Heart left ventricle (tissue), 16 donors: ENCODE data around the gene SCRT2. TPM values are rescaled to one million over a fixed set of nuclear protein-coding genes. Genes with fewer than 3 reads are reported as not detected.

Source experiments
- ATAC-seq, 4 donors: fragments of 200-7000 bp; cut with Tn5 transposase; one replicate each; pipeline ENCODE4 v1.9.1; 2020 to 2022; ENCODE audit warnings: moderate library complexity in 4 of 4, mild to moderate bottlenecking in 3 of 4, moderate number of reproducible peaks in 1 of 4
- DNase-seq, 5 donors: peaks; one replicate each; pipeline ENCODE4 v3.0.0-alpha.2; 2020
- H3K27ac ChIP-seq, 12 donors: fragments of 200-600 bp; sonication (generic) in 4 of 12; one replicate each; pipeline versions ENCODE4 v1.5.0 to v1.8.0; 2016 to 2022; ENCODE audit warnings: mild to moderate bottlenecking in 2 of 12
- H3K27me3 ChIP-seq, 9 donors: fragments of 200-600 bp; sonication (generic) in 2 of 9; one replicate each; pipeline versions ENCODE4 v1.5.1 to v1.8.0; 2016 to 2022; ENCODE audit warnings: mild to moderate bottlenecking in 3 of 9
- H3K36me3 ChIP-seq, 9 donors: fragments of 200-600 bp; sonication (generic) in 2 of 9; one replicate each; pipeline versions ENCODE4 v1.5.0 to v1.8.0; 2018 to 2022; ENCODE audit warnings: mild to moderate bottlenecking in 2 of 9
- H3K4me1 ChIP-seq, 12 donors: fragments of 200-600 bp; sonication (generic) in 4 of 12; one replicate each; pipeline versions ENCODE4 v1.5.0 to v1.8.0; 2016 to 2022; ENCODE audit warnings: mild to moderate bottlenecking in 3 of 12
- H3K4me3 ChIP-seq, 12 donors: fragments of 200-600 bp; sonication (generic) in 4 of 12; one replicate each; pipeline versions ENCODE4 v1.5.0 to v1.8.0; 2017 to 2022; ENCODE audit warnings: mild to moderate bottlenecking in 9 of 12, moderate library complexity in 4 of 12
- H3K9me3 ChIP-seq, 12 donors: fragments of 200-600 bp; sonication (generic) in 4 of 12; one replicate each; pipeline versions ENCODE4 v1.5.0 to v1.8.0; 2016 to 2022; ENCODE audit warnings: mild to moderate bottlenecking in 1 of 12
- POLR2A ChIP-seq, 2 donors: fragments of 450-650 bp; IDR thresholded peaks; one replicate each; pipeline ENCODE4 v1.6.1; 2017; ENCODE audit warnings: antibody characterized with exemption in 2 of 2, mild to moderate bottlenecking in 2 of 2, moderate library complexity in 2 of 2
- WGBS, 4 donors: extraction: QIAGEN DNeasy Blood & Tissue Kit in 2 of 4; methylation state at CpG; one replicate each; pipeline versions ENCODE4 v1.1.5 to v1.1.7; 2013 to 2018; 5-methylcytosine and 5-hydroxymethylcytosine counted together
- intact Hi-C, 10 donors: fragments of 100-400 bp; cut with DNase I; formaldehyde crosslinking; loops; one replicate each; pipeline versions ENCODE4 v1.11.1 to v1.14.2; 2022
- polyA plus RNA-seq, 2 donors: library from polyadenylated mRNA; stranded (reverse); fragments of 200-250 nt; gene quantifications; one replicate each; pipeline ENCODE4 v1.2.3, GENCODE V29; 2013
- total RNA-seq, 9 donors: library from RNA; depleted of rRNA in 2 of 9; stranded (reverse); fragments of >200 nt in 2 of 9; fragmentation: NEBNext Ultra II Directional in 3 of 9; extraction: Animal tissue kit (Norgen Biotek cat#: 25700) in 3 of 9; gene quantifications; one replicate each; pipeline versions ENCODE4 v1.1.0 to v1.2.4, GENCODE V29; 2016 to 2023
- TF ChIP-seq, protein P1 (sequence below), 12 donors: fragments of 200-600 bp; sonication (generic) in 4 of 12; IDR thresholded peaks; one replicate each; pipeline versions ENCODE4 v1.5.0 to v1.8.0; 2018 to 2022; ENCODE audit warnings: antibody characterized with exemption in 12 of 12, mild to moderate bottlenecking in 5 of 12
- donor health status: ischemic (EF 13 %, LVEDD 7.1; RV severe dilation, severe dysfunction).
- donor health status: healthy with polysubstance abuse.
- donor health status: DM: no; HTN: yes; CAD: no.
- donor health status: DM: no; HTN: no; CAD: no.
- donor health status: ischemic (EF 25% LVEDD 6.9; RV normal size, moderate dysfunction).
- donor health status: ischemic (EF 25% LVEDD 5.7; RV mildly dilated, moderate dysfunction).
- donor health status: healthy.
- donor health status: DM: yes; HTN: yes; CAD: no.
- donor health status: ischemic (EF 35%, LVEDD 5.7; RV mildly dilated, moderate dysfunction).
- donor health status: nonischemic (EF 11% LVEDD 7.7; RV severe dilation, severe dysfunction).
- donor health status: DM: yes; HTN: yes; CAD: no.
- donor health status: PGD.
- donor health status: ischemic (EF 29% LVEDD 5.4; RV normal size, mild dysfunction).
- donor health status: nonischemic (EF 23%, LVEDD 6.1; RV moderate dilation, normal function).

Gene SCRT2
- total and polyA plus RNA-seq, 11 donors = not detected

DNA sequence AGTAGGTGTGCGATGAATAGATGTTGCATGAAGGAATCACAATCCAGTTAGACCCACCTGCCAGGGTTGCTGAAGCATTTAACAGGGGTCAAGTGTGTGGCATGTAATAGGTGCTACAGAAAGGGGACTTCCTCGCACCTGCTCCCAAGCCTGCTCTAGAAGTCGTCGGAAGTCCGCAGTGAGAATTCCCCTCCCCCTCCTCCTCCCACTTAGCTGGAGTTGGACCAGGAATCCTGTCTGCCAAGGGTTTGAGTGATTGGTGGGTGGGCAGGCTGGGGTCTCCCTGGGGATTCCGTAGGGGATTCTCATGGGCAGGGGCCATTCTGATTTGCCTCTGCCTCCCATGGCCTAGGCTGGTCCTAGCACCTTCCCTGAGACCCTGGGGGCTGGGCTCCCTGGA is 10.3 kb downstream of the SCRT2 start:
- no peak overlapping the region for H3K4me3 ChIP-seq
- ATAC-seq (no peak), DNase-seq (no peak)
- H3K9me3 ChIP-seq = no peaks in the 10 kb centered on the region
- WGBS, 4 donors = 26 to 48% (median 44%) methylated on average over 6 of the region's 6 CpGs
- H3K4me1 ChIP-seq = peaks cover 0 to 54% (median 16%) of the 10 kb centered on the region in 12 donors
- H3K27ac ChIP-seq = peak overlapping the region in 1 of 12 donors; percentile 76
- intact Hi-C loops = loop anchor here in 4 of 10 donors (5.0 to 10.0 kb wide), 3 partner anchors 62 to 310 kb away; no protein-coding TSS in a partner anchor
- H3K27me3 ChIP-seq = peaks cover 12 to 65% (median 47%) of the 10 kb centered on the region in 9 donors
- no peaks in the 10 kb centered on the region for H3K36me3 ChIP-seq
- TF ChIP-seq, protein P1, sequence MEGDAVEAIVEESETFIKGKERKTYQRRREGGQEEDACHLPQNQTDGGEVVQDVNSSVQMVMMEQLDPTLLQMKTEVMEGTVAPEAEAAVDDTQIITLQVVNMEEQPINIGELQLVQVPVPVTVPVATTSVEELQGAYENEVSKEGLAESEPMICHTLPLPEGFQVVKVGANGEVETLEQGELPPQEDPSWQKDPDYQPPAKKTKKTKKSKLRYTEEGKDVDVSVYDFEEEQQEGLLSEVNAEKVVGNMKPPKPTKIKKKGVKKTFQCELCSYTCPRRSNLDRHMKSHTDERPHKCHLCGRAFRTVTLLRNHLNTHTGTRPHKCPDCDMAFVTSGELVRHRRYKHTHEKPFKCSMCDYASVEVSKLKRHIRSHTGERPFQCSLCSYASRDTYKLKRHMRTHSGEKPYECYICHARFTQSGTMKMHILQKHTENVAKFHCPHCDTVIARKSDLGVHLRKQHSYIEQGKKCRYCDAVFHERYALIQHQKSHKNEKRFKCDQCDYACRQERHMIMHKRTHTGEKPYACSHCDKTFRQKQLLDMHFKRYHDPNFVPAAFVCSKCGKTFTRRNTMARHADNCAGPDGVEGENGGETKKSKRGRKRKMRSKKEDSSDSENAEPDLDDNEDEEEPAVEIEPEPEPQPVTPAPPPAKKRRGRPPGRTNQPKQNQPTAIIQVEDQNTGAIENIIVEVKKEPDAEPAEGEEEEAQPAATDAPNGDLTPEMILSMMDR (IDR thresholded peaks at IDR 0.05) = no peak
- no peak for TF ChIP-seq POLR2A (IDR thresholded peaks at IDR 0.05)

DNA sequence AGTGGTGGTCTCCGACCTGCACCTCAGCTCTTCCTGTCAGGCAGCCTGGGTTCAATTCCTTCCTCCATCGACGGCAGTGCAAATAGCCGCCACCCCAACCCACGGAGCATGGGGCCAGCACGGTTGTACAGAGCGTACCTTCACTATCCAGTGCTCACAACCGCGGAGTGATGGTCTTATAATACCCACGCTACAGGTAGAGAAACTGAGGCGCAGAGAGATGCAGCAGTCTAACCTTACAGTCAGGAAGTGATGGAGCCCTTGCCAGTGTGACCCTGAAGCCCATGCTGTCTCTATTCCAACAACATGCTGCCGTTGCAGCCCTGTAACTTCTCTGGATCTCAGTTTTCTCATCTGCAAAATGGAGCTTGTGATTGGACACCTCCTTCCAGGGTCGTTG is 11.0 kb downstream of the SCRT2 start:
- Histone ChIP-seq H3K27me3 (peaks cover 12 to 63% (median 47%) of the 10 kb centered on the region in 9 donors), H3K36me3 (no peaks in the 10 kb centered on the region), H3K27ac (no peak overlapping the region), H3K4me3 (no peak overlapping the region), H3K9me3 (no peaks in the 10 kb centered on the region), H3K4me1 (peaks cover 0 to 48% (median 13%) of the 10 kb centered on the region in 12 donors)
- TF ChIP-seq, protein P1 (IDR thresholded peaks at IDR 0.05) = no peak
- no peak for TF ChIP-seq POLR2A (IDR thresholded peaks at IDR 0.05)
- no peak for ATAC-seq
- 33 to 46% (median 41%) methylated on average over 12 to 13 of the region's 13 CpGs for WGBS, 4 donors
- no peak for DNase-seq
- intact Hi-C loops = loop anchor here in 1 of 10 donors (10.0 kb wide), 1 partner anchor 310 kb away; no protein-coding TSS in a partner anchor

DNA sequence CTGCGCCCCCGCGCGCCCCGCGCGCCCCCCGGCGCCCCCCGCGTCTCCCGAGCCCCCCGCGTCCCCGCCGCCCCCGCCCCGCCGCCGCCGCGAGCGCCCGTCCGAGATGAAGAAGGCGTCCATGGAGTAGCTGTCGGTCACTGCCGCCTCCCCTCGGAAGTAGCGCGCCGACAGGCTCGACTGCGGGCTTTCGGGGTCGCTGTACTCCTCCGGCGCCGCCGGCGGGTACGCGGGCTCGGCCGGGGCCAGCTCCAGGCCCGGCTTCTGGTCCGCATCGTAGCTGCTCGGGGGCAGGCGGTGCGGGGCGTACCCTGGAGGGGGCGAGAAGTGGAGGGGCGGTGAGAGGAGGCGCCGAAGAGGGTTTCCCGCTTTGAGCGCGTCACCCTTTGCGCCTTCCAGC is 11.5 kb downstream of the SCRT2 start:
- Histone ChIP-seq H3K4me1 (peaks cover 0 to 43% (median 13%) of the 10 kb centered on the region in 12 donors), H3K9me3 (no peaks in the 10 kb centered on the region), H3K36me3 (no peaks in the 10 kb centered on the region), H3K27ac (no peak overlapping the region), H3K27me3 (peaks cover 12 to 60% (median 47%) of the 10 kb centered on the region in 9 donors), H3K4me3 (no peak overlapping the region)
- intact Hi-C loops = loop anchor here in 1 of 10 donors (10.0 kb wide), 1 partner anchor 309 kb away; no protein-coding TSS in a partner anchor
- ATAC-seq (no peak), DNase-seq (no peak)
- no peak for TF ChIP-seq POLR2A (IDR thresholded peaks at IDR 0.05)
- TF ChIP-seq, protein P1 (IDR thresholded peaks at IDR 0.05) = no peak
- 5 to 16% (median 8%) methylated on average over 5 to 60 of the region's 60 CpGs for WGBS, 4 donors

DNA sequence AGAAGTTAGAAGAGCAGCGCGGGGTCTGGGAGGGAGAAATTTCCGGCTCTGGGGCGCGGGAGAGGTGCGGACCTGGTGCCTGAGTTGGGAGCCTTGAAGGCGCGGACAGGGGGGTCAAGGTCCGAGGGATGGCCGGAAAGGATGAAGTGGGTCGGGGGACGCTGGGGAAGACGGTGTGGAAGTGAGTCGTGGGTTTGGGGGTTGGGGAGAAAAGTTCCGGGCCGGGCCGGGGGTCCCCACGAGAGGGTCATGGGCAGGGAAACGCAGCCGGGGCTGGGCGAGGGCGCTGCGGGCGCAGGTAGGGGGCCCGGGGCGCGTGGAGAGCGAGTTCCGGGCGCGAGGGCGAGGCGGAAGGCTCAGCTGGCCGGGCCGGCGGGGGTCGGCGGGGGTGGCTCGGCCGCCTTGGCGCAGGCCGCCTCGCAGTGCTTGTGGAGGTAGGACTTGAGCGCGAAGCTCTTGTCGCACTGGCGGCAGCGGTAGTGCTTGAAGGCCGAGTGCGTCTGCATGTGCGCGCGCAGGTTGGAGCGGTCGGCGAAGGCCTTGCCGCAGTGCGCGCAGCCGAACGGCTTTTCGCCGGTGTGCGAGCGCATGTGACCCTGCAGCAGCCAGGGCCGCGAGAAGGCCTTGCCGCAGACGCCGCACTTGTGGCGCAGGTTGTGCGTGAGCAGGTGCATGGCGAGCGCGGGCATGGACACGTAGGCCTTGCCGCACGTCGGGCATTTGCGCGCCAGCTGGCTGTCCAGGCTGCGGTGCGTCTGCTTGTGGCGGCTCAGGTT is 12.1 kb downstream of the SCRT2 start:
- no peak for DNase-seq
- H3K27ac ChIP-seq = no peak overlapping the region
- TF ChIP-seq, protein P1 (IDR thresholded peaks at IDR 0.05) = no peak
- TF ChIP-seq POLR2A (IDR thresholded peaks at IDR 0.05) = no peak
- peaks cover 12 to 60% (median 47%) of the 10 kb centered on the region in 9 donors for H3K27me3 ChIP-seq
- ATAC-seq = no peak
- WGBS, 4 donors = 3 to 17% (median 10%) methylated on average over 37 to 84 of the region's 84 CpGs
- H3K9me3 ChIP-seq = no peaks in the 10 kb centered on the region
- peaks cover 0 to 42% (median 11%) of the 10 kb centered on the region in 12 donors for H3K4me1 ChIP-seq
- intact Hi-C loops = loop anchor here in 1 of 10 donors (10.0 kb wide), 1 partner anchor 309 kb away; no protein-coding TSS in a partner anchor
- peak overlapping the region in 1 of 12 donors; percentile 23 for H3K4me3 ChIP-seq
- H3K36me3 ChIP-seq = no peaks in the 10 kb centered on the region
